Pancreas (tissue), 10 donors: ENCODE data around the gene DENND4C. TPM values are rescaled to one million over a fixed set of nuclear protein-coding genes. Genes with fewer than 3 reads are reported as not detected.

Source experiments
- ATAC-seq, 4 donors: fragments of 200-7000 bp; cut with Tn5 transposase; one replicate each; pipeline versions ENCODE4 v1.8.0 to v1.9.1; 2020; ENCODE audit warnings: mild to moderate bottlenecking in 4 of 4, moderate library complexity in 4 of 4
- DNase-seq, 6 donors: peaks; one replicate each; pipeline ENCODE4 v3.0.0-alpha.2; 2020
- FAIRE-seq: peaks from 2 replicates; lab custom pipeline; 2012; peaks lifted over from hg19 to GRCh38; lab: Jason Lieb, UNC
- H3K27ac ChIP-seq, 4 donors: fragments of 200-600 bp; sonication (generic); 1 replicate in 3 of 4; 2 replicates in 1 of 4; pipeline versions ENCODE4 v1.5.0 to v1.8.0; 2020
- H3K27me3 ChIP-seq, 4 donors: fragments of 200-600 bp; one replicate each; pipeline ENCODE4 v1.8.0; 2021
- H3K36me3 ChIP-seq, 3 donors: fragments of 200-600 bp; sonication (generic) in 1 of 3; one replicate each; pipeline versions ENCODE4 v1.5.0 to v1.8.0; 2020 to 2021
- H3K4me1 ChIP-seq, 3 donors: fragments of 200-600 bp; one replicate each; pipeline ENCODE4 v1.8.0; 2021
- H3K4me3 ChIP-seq, 4 donors: fragments of 200-600 bp; sonication (generic) in 2 of 4; one replicate each; pipeline versions ENCODE4 v1.5.0 to v1.8.0; 2020 to 2021
- H3K9me3 ChIP-seq, 4 donors: fragments of 200-600 bp; one replicate each; pipeline ENCODE4 v1.8.0; 2021
- CTCF ChIP-seq, 4 donors: fragments of 200-600 bp; sonication (generic) in 3 of 4; IDR thresholded peaks; one replicate each; pipeline versions ENCODE4 v1.5.0 to v1.8.0; 2021; ENCODE audit warnings: antibody characterized with exemption in 4 of 4
- WGBS, 2 donors: extraction: QIAGEN DNeasy Blood & Tissue Kit; methylation state at CpG; one replicate each; pipeline ENCODE4 v1.1.7; 2013; 5-methylcytosine and 5-hydroxymethylcytosine counted together
- intact Hi-C, 3 donors: fragments of 100-400 bp; cut with DNase I; formaldehyde crosslinking; loops; one replicate each; pipeline versions ENCODE4 v1.11.1 to v1.14.2; 2022
- polyA plus RNA-seq, 2 donors: library from polyadenylated mRNA; stranded (reverse); fragments of 200-250 nt; gene quantifications; one replicate each; pipeline ENCODE4 v1.2.3, GENCODE V29; 2013
- total RNA-seq, 6 donors: library from RNA; stranded (reverse); fragmentation: NEBNext Ultra II Directional in 4 of 6; extraction: Animal tissue kit (Norgen Biotek cat#: 25700) in 4 of 6; gene quantifications; one replicate each; pipeline versions ENCODE4 v1.2.1 to v1.2.4, GENCODE V29; 2021 to 2023
- donor health status: healthy with polysubstance abuse.
- donor health status: DM: no; HTN: no; CAD: no; lungs with moderate emphysema.
- donor health status: DM: no; HTN: no; CAD: no.
- donor health status: control.
- donor health status: control.
- donor health status: Bipolar disorder and iron deficiency.
- donor health status: DM: yes; HTN: yes; CAD: no.
- donor health status: DM: no; HTN: no; CAD: no.
- donor health status: DM: no; HTN: no; CAD: no.
- donor health status: DM: yes; HTN: yes; CAD: no.

Gene DENND4C
- total and polyA plus RNA-seq, 8 donors: 4.6 to 36.2 (median 17.9) TPM

- intact Hi-C loops: no loop called here
- FAIRE-seq (no peak), ATAC-seq (no peak), DNase-seq (no peak)
- no peak overlapping the region for H3K4me3 ChIP-seq
- H3K36me3 ChIP-seq: no peaks in the 10 kb centered on the region
- 45 to 50% methylated on average over 4 of the region's 4 CpGs for WGBS, 2 donors
- H3K27me3 ChIP-seq: no peaks in the 10 kb centered on the region
- no peaks in the 10 kb centered on the region for H3K4me1 ChIP-seq
- H3K9me3 ChIP-seq: no peaks in the 10 kb centered on the region
- no peak for TF ChIP-seq CTCF (IDR thresholded peaks at IDR 0.05)
- no peak overlapping the region for H3K27ac ChIP-seq
Measured at GRCh38 chr9:19223724-19224123, 6.8 kb upstream of the DENND4C start.

GRCh38 chr9:19224563-19224962 lies 5.9 kb upstream of the DENND4C start:
- no peaks in the 10 kb centered on the region for H3K4me1 ChIP-seq
- H3K27ac ChIP-seq: no peak overlapping the region
- DNase-seq: no peak
- H3K27me3 ChIP-seq: no peaks in the 10 kb centered on the region
- no peaks in the 10 kb centered on the region for H3K9me3 ChIP-seq
- no peak for TF ChIP-seq CTCF (IDR thresholded peaks at IDR 0.05)
- no peak for FAIRE-seq
- WGBS, 2 donors: 83 to 84% methylated on average over 7 of the region's 7 CpGs
- H3K4me3 ChIP-seq: no peak overlapping the region
- ATAC-seq: no peak
- intact Hi-C loops: no loop called here
- H3K36me3 ChIP-seq: no peaks in the 10 kb centered on the region

GRCh38 chr9:19229595-19230354 lies 718 bp upstream of the DENND4C start:
- no peak for FAIRE-seq
- Histone ChIP-seq H3K4me3 (peak overlapping the region; percentile 93 to 97 (median 96)), H3K9me3 (no peaks in the 10 kb centered on the region), H3K27me3 (no peaks in the 10 kb centered on the region), H3K4me1 (peaks cover 4 to 20% (median 16%) of the 10 kb centered on the region in 3 donors), H3K36me3 (no peaks in the 10 kb centered on the region), H3K27ac (peak overlapping the region; percentile 88 to 99 (median 97))
- WGBS, 2 donors: 2% methylated on average over 37 to 40 of the region's 41 CpGs
- peak; percentile 58 to 71 (median 63) for ATAC-seq
- intact Hi-C loops: no loop called here
- no peak for TF ChIP-seq CTCF (IDR thresholded peaks at IDR 0.05)
- peak in 3 of 6 donors; percentile 73 to 82 (median 79) for DNase-seq

- peak in 1 of 6 donors; percentile 55 for DNase-seq
- intact Hi-C loops: no loop called here
- peak; percentile 4 to 34 (median 11) for ATAC-seq
- Histone ChIP-seq H3K9me3 (no peaks in the 10 kb centered on the region), H3K27ac (peak overlapping the region; percentile 88 to 99 (median 97)), H3K4me3 (peak overlapping the region; percentile 93 to 97 (median 96)), H3K4me1 (peaks cover 4 to 20% (median 16%) of the 10 kb centered on the region in 3 donors), H3K36me3 (no peaks in the 10 kb centered on the region), H3K27me3 (no peaks in the 10 kb centered on the region)
- FAIRE-seq: no peak
- WGBS, 2 donors: 0 to 1% methylated on average over 35 of the region's 35 CpGs
- no peak for TF ChIP-seq CTCF (IDR thresholded peaks at IDR 0.05)
Measured at GRCh38 chr9:19231126-19231903, 822 bp downstream of the DENND4C start.
